SK-N-SH (cell line): ENCODE data around the gene DNTT.

Experiments
- CTCF ChIP-seq: fragments of 200-600 bp; sonication (generic); IDR thresholded peaks from 2 replicates; pipeline ENCODE4 v1.6.1; 2017; ENCODE audit warnings: antibody characterized with exemption, mild to moderate bottlenecking, moderate library complexity
- EZH2phosphoT487 ChIP-seq: fragments of 200-600 bp; sonication (generic); IDR thresholded peaks from 2 replicates; pipeline ENCODE4 v1.6.1; 2017; ENCODE audit warnings: low read depth, mixed run types, mild to moderate bottlenecking, antibody characterized with exemption, moderate library complexity, borderline replicate concordance
- NRF1 ChIP-seq: IDR thresholded peaks from 2 replicates; pipeline ENCODE4 v1.6.1; 2012; ENCODE audit warnings: low read depth, mild to moderate bottlenecking, low read length
- RCOR1 ChIP-seq: fragments of 150-350 bp; IDR thresholded peaks from 2 replicates; pipeline ENCODE4 v1.6.1; 2017; ENCODE audit warnings: antibody characterized with exemption, low read length
- REST ChIP-seq: IDR thresholded peaks from 2 replicates; pipeline ENCODE4 v1.6.1; 2012; ENCODE audit warnings: mild to moderate bottlenecking, low read depth, low read length, moderate library complexity
- USF2 ChIP-seq: fragments of 150-350 bp; IDR thresholded peaks from 2 replicates; pipeline ENCODE4 v1.6.1; 2017; ENCODE audit warnings: antibody characterized with exemption, low read length, low read depth, borderline replicate concordance

- TF ChIP-seq EZH2phosphoT487 (no peak), USF2 (no peak), CTCF (no peak), RCOR1 (no peak), NRF1 (no peak), REST (no peak)
Measured at GRCh38 chr10:96376483-96376882, 72.2 kb downstream of the DNTT start.
